GM21619 (cell line): ENCODE data around the gene GFI1.
"Not testable (repeated sequence)": the region's sequence is repeated elsewhere in the genome, so short reads cannot be mapped to it uniquely, and the experiment has no call there.

Experiments used
- ATAC-seq: cut with Tn5 transposase; IDR thresholded peaks from one replicate; pipeline ENCODE4 v1.9.1; 2021; ENCODE audit not compliant: unreplicated experiment

The GFI1 gene

GRCh38 chr1:92486251-92487077 lies at the start of gene GFI1:
TSS of gene GFI1 (minus strand) at chr1:92486925. CDS start at chr1:92483487, 3,438 bp downstream.
- peak; percentile 18 for ATAC-seq

GRCh38 chr1:92532371-92532770 lies 45.6 kb upstream of the GFI1 start:
- ATAC-seq: not testable (repeated sequence)

GRCh38 chr1:92531939-92532338 lies 45.2 kb upstream of the GFI1 start:
- ATAC-seq: not testable (repeated sequence)

GRCh38 chr1:92527670-92528069 lies 40.9 kb upstream of the GFI1 start:
- ATAC-seq: no peak

GRCh38 chr1:92524944-92525590 lies 38.3 kb upstream of the GFI1 start:
- not testable (repeated sequence) for ATAC-seq

- no peak for ATAC-seq
Observed at GRCh38 chr1:92519043-92519442, 32.3 kb upstream of the GFI1 start.

- no peak for ATAC-seq
Observed at GRCh38 chr1:92516574-92516973, 29.8 kb upstream of the GFI1 start.

GRCh38 chr1:92515796-92516201 lies 29.1 kb upstream of the GFI1 start:
- no peak for ATAC-seq

- ATAC-seq: peak; percentile 82
Observed at GRCh38 chr1:92511541-92511940, 24.8 kb upstream of the GFI1 start.

- no peak for ATAC-seq
Observed at GRCh38 chr1:92509619-92510018, 22.9 kb upstream of the GFI1 start.

GRCh38 chr1:92505015-92505692 lies 18.4 kb upstream of the GFI1 start:
- no peak for ATAC-seq

GRCh38 chr1:92504291-92505014 lies 17.7 kb upstream of the GFI1 start:
- no peak for ATAC-seq

GRCh38 chr1:92503926-92504285 lies 17.2 kb upstream of the GFI1 start:
- ATAC-seq: no peak

- ATAC-seq: no peak
Observed at GRCh38 chr1:92503043-92503925, 16.6 kb upstream of the GFI1 start.

- ATAC-seq: peak; percentile 61
Observed at GRCh38 chr1:92502247-92502646, 15.5 kb upstream of the GFI1 start.

GRCh38 chr1:92500552-92500951 lies 13.8 kb upstream of the GFI1 start:
- no peak for ATAC-seq

- ATAC-seq: no peak
Observed at GRCh38 chr1:92495392-92496063, 8.8 kb upstream of the GFI1 start.

GRCh38 chr1:92494485-92495141 lies 7.9 kb upstream of the GFI1 start:
- ATAC-seq: no peak

GRCh38 chr1:92493139-92493538 lies 6.4 kb upstream of the GFI1 start:
- ATAC-seq: no peak
